HepG2 (cell line): ENCODE measurements around the gene RHBG. TPM values are rescaled to one million over a fixed set of nuclear protein-coding genes. Genes with fewer than 3 reads are reported as not detected.
A peak's percentile ranks its signal among the peaks of the same experiment; 100 is the strongest.

Experiments
- ATAC-seq: fragments of 200-7000 bp; cut with Tn5 transposase; 3 replicates; pipeline ENCODE4 v1.9.1; 2020; ENCODE audit warnings: mild to moderate bottlenecking, moderate library complexity
- BruUV-seq: library from RNA; stranded (reverse); fragments of 400-500 nt; replicated peaks from 2 replicates; lab custom pipeline; 2021; lab: Mats Ljungman, UMichigan
- CTCF ChIA-PET: fragments of 300-600 bp; formaldehyde crosslinking; extraction: SDS; loops from one replicate; lab custom pipeline; 2021; ENCODE audit warnings: low total read pairs, inconsistent platforms, low intra/inter-chr PET ratio; lab: Yijun Ruan, JAX
- POLR2A ChIA-PET: fragments of 350-600 bp; sonication (Branson Sonifier 250); formaldehyde crosslinking; loops from one replicate; lab custom pipeline; 2020; ENCODE audit warnings: antibody characterized with exemption, inconsistent platforms; lab: Yijun Ruan, JAX
- DNase-seq: peaks from one replicate; pipeline ENCODE4 v3.0.0-alpha.2; 2015; ENCODE audit warnings: low spot score
- FAIRE-seq: peaks from 3 replicates; lab custom pipeline; 2011; peaks lifted over from hg19 to GRCh38; lab: Jason Lieb, UNC
- H2AFZ ChIP-seq: one replicate; pipeline ENCODE4 v1.6.1; 2011; ENCODE audit warnings: low read length, inconsistent platforms
- H3K27ac ChIP-seq: fragments of 300-600 bp; 3 replicates; pipeline ENCODE4 v1.8.0; 2011; ENCODE audit warnings: mixed run types, mild to moderate bottlenecking, mixed read lengths, low read length, inconsistent platforms; ENCODE audit not compliant: insufficient read depth; ENCODE audit errors: extremely low read length
- H3K27me3 ChIP-seq, 2 experiments: fragments of 200-600 bp in 1 of 2; 2 replicates in 1 of 2; 3 replicates in 1 of 2; pipeline versions ENCODE4 v1.6.0 to v1.8.0; 2011; ENCODE audit warnings: low read length in 2 of 2, mild to moderate bottlenecking in 2 of 2, moderate library complexity in 2 of 2, inconsistent platforms in 1 of 2; ENCODE audit not compliant: insufficient read depth in 2 of 2, control insufficient read depth in 1 of 2
- H3K36me3 ChIP-seq, 2 experiments: fragments of 200-600 bp in 1 of 2; replicated peaks in 1 of 2; 2 replicates in 1 of 2; 3 replicates in 1 of 2; pipeline versions ENCODE4 v1.5.1 to v1.8.0; 2011; ENCODE audit warnings: low read length in 2 of 2, inconsistent platforms in 1 of 2; ENCODE audit not compliant: insufficient read depth in 2 of 2, control insufficient read depth in 1 of 2
- H3K4me1 ChIP-seq: 2 replicates; pipeline ENCODE4 v1.5.1; 2012; ENCODE audit warnings: low read length, inconsistent platforms; ENCODE audit not compliant: insufficient read depth
- H3K4me2 ChIP-seq: 2 replicates; pipeline ENCODE4 v1.6.0; 2011; ENCODE audit warnings: low read depth, low read length, inconsistent platforms
- H3K4me3 ChIP-seq, 3 experiments: fragments of 200-600 bp in 1 of 3; sonication (generic), shearing (Covaris generic) in 1 of 3; replicated peaks in 1 of 3; 2 replicates each; pipeline ENCODE4 v1.5.1; 2011 to 2016; ENCODE audit warnings: low read length in 3 of 3, inconsistent platforms in 2 of 3, low read depth in 2 of 3, mild to moderate bottlenecking in 2 of 3, control low read depth in 1 of 3, mixed read lengths in 1 of 3; ENCODE audit not compliant: insufficient read depth in 1 of 3
- H3K79me2 ChIP-seq: one replicate; pipeline ENCODE4 v1.6.1; 2011; ENCODE audit warnings: low read length, inconsistent platforms; ENCODE audit not compliant: insufficient read depth
- H3K9ac ChIP-seq: 2 replicates; pipeline ENCODE4 v1.6.0; 2011; ENCODE audit warnings: mild to moderate bottlenecking, low read depth, low read length, inconsistent platforms; ENCODE audit not compliant: insufficient read depth
- H3K9me3 ChIP-seq: 2 replicates; pipeline ENCODE4 v1.5.1; 2012; ENCODE audit warnings: mild to moderate bottlenecking, low read length
- H4K20me1 ChIP-seq: 2 replicates; pipeline ENCODE4 v1.6.0; 2011; ENCODE audit warnings: inconsistent platforms, mild to moderate bottlenecking, low read length, moderate library complexity; ENCODE audit not compliant: insufficient read depth
- EZH2 ChIP-seq: conservative IDR thresholded peaks from 2 replicates; pipeline ENCODE4 v1.6.1; 2012; ENCODE audit warnings: mild to moderate bottlenecking, low read depth, low read length, moderate library complexity
- HOXA5 ChIP-seq: sonication (generic); formaldehyde crosslinking; IDR thresholded peaks from 2 replicates; pipeline ENCODE4 v1.4.0; 2020; ENCODE audit warnings: missing genetic modification reagents
- RAD51 ChIP-seq: fragments of 450-650 bp; IDR thresholded peaks from 2 replicates; pipeline ENCODE4 v1.6.1; 2016; ENCODE audit warnings: borderline replicate concordance
- REXO4 ChIP-seq: sonication (generic); formaldehyde crosslinking; IDR thresholded peaks from 2 replicates; pipeline ENCODE4 v1.8.0; 2022; ENCODE audit warnings: missing genetic modification reagents, mild to moderate bottlenecking, borderline replicate concordance
- TOPORS ChIP-seq: sonication (generic); formaldehyde crosslinking; IDR thresholded peaks from 2 replicates; pipeline ENCODE4 v1.8.0; 2023; ENCODE audit warnings: mild to moderate bottlenecking, missing genetic modification reagents
- ZNF263 ChIP-seq: sonication (generic); formaldehyde crosslinking; IDR thresholded peaks from 2 replicates; pipeline ENCODE4 v1.4.0; 2020; ENCODE audit warnings: missing genetic modification reagents
- ZNF772 ChIP-seq: sonication (generic); formaldehyde crosslinking; IDR thresholded peaks from 2 replicates; pipeline ENCODE4 v1.5.0; 2020; ENCODE audit warnings: mild to moderate bottlenecking, missing genetic modification reagents
- WGBS: methylation state at CpG from one replicate; pipeline ENCODE4 v1.1.6; 2017; ENCODE audit warnings: low lambda C conversion rate; 5-methylcytosine and 5-hydroxymethylcytosine counted together
- in situ Hi-C: cut with HindIII; loops from 2 replicates; pipeline ENCODE4 v1.10.0; 2017; ENCODE audit warnings: low pct_unique_long_range_greater_than_20kb; ENCODE audit not compliant: extremely low pct_ligation_motif_present
- intact Hi-C: fragments of 100-400 bp; cut with micrococcal nuclease; formaldehyde crosslinking; loops from one replicate; pipeline ENCODE4 v1.10.0; 2022; ENCODE audit not compliant: unreplicated experiment
- polyA plus RNA-seq, 8 experiments: library from polyadenylated mRNA; depleted of rRNA in 3 of 8; stranded (reverse) in 7 of 8; unstranded in 1 of 8; fragments of >200 nt; fragmentation: Illumina TruSeq in 4 of 8; extraction: Trizol in 4 of 8; gene quantifications; 2 replicates each; pipeline versions ENCODE4 v1.2.1 to v1.2.3, GENCODE V29; 2011 to 2016; ENCODE audit warnings: low read depth in 4 of 8, missing spikeins in 1 of 8, mixed read lengths in 1 of 8; ENCODE audit not compliant: insufficient read depth in 1 of 8
- total RNA-seq, 5 experiments: library from RNA; depleted of rRNA; stranded (reverse); fragments of >200 nt; fragmentation: Illumina TruSeq; extraction: Trizol; gene quantifications; 2 replicates each; pipeline ENCODE4 v1.2.3, GENCODE V29; 2016; ENCODE audit warnings: low read depth in 1 of 5

The RHBG gene
- total and polyA plus RNA-seq, 2 of the 13 experiments (the other 11 are each of a cell fraction or from before 2014, with no cell fraction given): 61.8 to 73.5 TPM

GRCh38 chr1:156422602-156423091, 53.6 kb downstream of the RHBG start:
- in situ Hi-C loops: no loop called here
- ChIA-PET CTCF (no interaction called here), POLR2A (no interaction called here)
- Histone ChIP-seq H3K27me3 (peaks cover 16 to 83% of the 10 kb centered on the region in 2 experiments), H3K36me3 (no peaks in the 10 kb centered on the region), H3K4me1 (peaks cover 13% of the 10 kb centered on the region), H3K9me3 (no peaks in the 10 kb centered on the region), H3K27ac (no peak overlapping the region), H3K9ac (no peak overlapping the region), H3K79me2 (no peaks in the 10 kb centered on the region), H3K4me2 (no peak overlapping the region), H2AFZ (no peak overlapping the region), H3K4me3 (no peak overlapping the region), H4K20me1 (no peaks in the 10 kb centered on the region)
- 41% methylated on average over 7 of the region's 15 CpGs for WGBS
- BruUV-seq: no TSS peak
- intact Hi-C loops: no loop called here
- TF ChIP-seq ZNF263 (CRISPR knock-in tag) (peak; percentile 57; the same call in 1 of the 2 replicates), HOXA5 (no peak), ZNF772 (CRISPR knock-in tag) (no peak), REXO4 (CRISPR knock-in tag) (no peak)
- no peak for DNase-seq
- FAIRE-seq: no peak
- ATAC-seq: peak; percentile 10; the same call in 1 of the 3 replicates

- H4K20me1 ChIP-seq: no peaks in the 10 kb centered on the region
- H2AFZ ChIP-seq: no peak overlapping the region
- H3K4me1 ChIP-seq: peaks cover 13% of the 10 kb centered on the region
- WGBS: 15% methylated on average over 7 of the region's 7 CpGs
- in situ Hi-C loops: no loop called here
- no peaks in the 10 kb centered on the region for H3K9me3 ChIP-seq
- no peak overlapping the region for H3K4me2 ChIP-seq
- no peak overlapping the region for H3K27ac ChIP-seq
- no peak overlapping the region for H3K9ac ChIP-seq
- FAIRE-seq: no peak
- no peak overlapping the region for H3K4me3 ChIP-seq
- ATAC-seq: no peak
- H3K36me3 ChIP-seq: no peaks in the 10 kb centered on the region
- POLR2A ChIA-PET: interaction anchor here (0.6 kb wide), 1 partner anchor 197 kb away, joined by 3 read pairs; no protein-coding TSS in a partner anchor
- peaks cover 17 to 90% of the 10 kb centered on the region in 2 experiments for H3K27me3 ChIP-seq
- intact Hi-C loops: no loop called here
- DNase-seq: no peak
- no peaks in the 10 kb centered on the region for H3K79me2 ChIP-seq
- no peak for TF ChIP-seq RAD51
- no peak for TF ChIP-seq TOPORS (CRISPR knock-in tag)
- 0 out of 2 replicates have a peak, but pooled peaks have one; percentile 24 for TF ChIP-seq EZH2
- TF ChIP-seq, all 625 proteins: peak for 1
- CTCF ChIA-PET: no interaction called here
- no TSS peak for BruUV-seq
Observed at GRCh38 chr1:156423422-156424352, 54.7 kb downstream of the RHBG start.
